Vagina (tissue), 2 donors: ENCODE measurements around the gene SDCBP2.

Source experiments
- POLR2A ChIP-seq, 2 donors: fragments of 450-650 bp; IDR thresholded peaks; one replicate each; pipeline ENCODE4 v1.6.1; 2017; ENCODE audit warnings: antibody characterized with exemption in 2 of 2, mild to moderate bottlenecking in 2 of 2, moderate library complexity in 2 of 2
- POLR2AphosphoS5 ChIP-seq, 2 donors: sonication (generic); formaldehyde crosslinking; IDR thresholded peaks; one replicate each; pipeline ENCODE4 v1.9.0; 2017; ENCODE audit warnings: antibody characterized with exemption in 2 of 2, mild to moderate bottlenecking in 2 of 2, low read depth in 1 of 2; ENCODE audit not compliant: insufficient read depth in 1 of 2
- TF ChIP-seq, protein P1 (sequence below), 3 experiments: fragments of 450-650 bp in 2 of 3; fragments of 200-600 bp in 1 of 3; sonication (generic) in 1 of 3; IDR thresholded peaks; one replicate each; pipeline ENCODE4 v1.5.1; 2017 to 2019; ENCODE audit warnings: antibody characterized with exemption in 3 of 3, mild to moderate bottlenecking in 2 of 3, moderate library complexity in 2 of 3

DNA sequence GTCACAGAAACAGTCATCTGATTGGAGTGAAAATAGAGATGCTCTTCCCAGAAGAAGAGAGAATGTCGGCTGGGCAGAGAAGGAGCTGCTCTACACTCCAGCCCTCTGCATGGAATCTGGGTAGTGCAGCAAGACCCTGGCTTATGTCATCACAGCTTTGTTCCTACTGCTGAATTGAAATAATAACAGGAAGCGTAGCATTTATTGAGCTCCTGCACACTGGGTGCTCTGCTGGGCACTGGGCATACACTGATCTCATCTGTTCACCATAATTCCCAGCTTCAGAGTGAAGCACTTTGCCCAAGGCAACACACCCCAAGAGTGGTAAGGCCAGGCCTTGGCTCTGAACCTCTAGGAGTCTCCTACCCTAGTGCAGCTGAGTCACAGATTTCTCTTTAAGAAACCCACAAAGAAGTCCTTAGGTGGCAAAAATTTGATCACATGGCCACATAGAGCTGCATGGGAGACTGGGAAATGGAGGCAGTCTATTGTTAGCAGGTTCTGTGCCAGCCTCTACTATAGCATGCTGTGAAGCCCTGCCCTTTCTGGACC lies 3.9 kb upstream of the SDCBP2 start:
- TF ChIP-seq, protein P1, sequence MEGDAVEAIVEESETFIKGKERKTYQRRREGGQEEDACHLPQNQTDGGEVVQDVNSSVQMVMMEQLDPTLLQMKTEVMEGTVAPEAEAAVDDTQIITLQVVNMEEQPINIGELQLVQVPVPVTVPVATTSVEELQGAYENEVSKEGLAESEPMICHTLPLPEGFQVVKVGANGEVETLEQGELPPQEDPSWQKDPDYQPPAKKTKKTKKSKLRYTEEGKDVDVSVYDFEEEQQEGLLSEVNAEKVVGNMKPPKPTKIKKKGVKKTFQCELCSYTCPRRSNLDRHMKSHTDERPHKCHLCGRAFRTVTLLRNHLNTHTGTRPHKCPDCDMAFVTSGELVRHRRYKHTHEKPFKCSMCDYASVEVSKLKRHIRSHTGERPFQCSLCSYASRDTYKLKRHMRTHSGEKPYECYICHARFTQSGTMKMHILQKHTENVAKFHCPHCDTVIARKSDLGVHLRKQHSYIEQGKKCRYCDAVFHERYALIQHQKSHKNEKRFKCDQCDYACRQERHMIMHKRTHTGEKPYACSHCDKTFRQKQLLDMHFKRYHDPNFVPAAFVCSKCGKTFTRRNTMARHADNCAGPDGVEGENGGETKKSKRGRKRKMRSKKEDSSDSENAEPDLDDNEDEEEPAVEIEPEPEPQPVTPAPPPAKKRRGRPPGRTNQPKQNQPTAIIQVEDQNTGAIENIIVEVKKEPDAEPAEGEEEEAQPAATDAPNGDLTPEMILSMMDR (IDR thresholded peaks at IDR 0.05): no peak
- TF ChIP-seq POLR2AphosphoS5 (IDR thresholded peaks at IDR 0.05; ENCODE audit: insufficient read depth in 1 of 2, low read depth in 1 of 2) (no peak), POLR2A (IDR thresholded peaks at IDR 0.05) (no peak)
